SK-N-SH treated with all-trans-retinoic acid at 6 μM for 48 hours (cell line): ENCODE data around the gene RAP2A.

ENCODE experiments used
- ATAC-seq: fragments of 200-7000 bp; cut with Tn5 transposase; 3 replicates; pipeline ENCODE4 v1.9.1; 2020; ENCODE audit warnings: mild to moderate bottlenecking, moderate library complexity
- ARNTL ChIP-seq: fragments of 450-650 bp; formaldehyde crosslinking; IDR thresholded peaks from 2 replicates; pipeline ENCODE4 v1.5.0; 2020; ENCODE audit warnings: low read depth, mild to moderate bottlenecking, moderate library complexity, borderline replicate concordance
- BACH2 ChIP-seq: fragments of 250-450 bp; sonication (Bioruptor Pico); IDR thresholded peaks from 2 replicates; pipeline ENCODE4 v1.9.0; 2021; ENCODE audit warnings: mild to moderate bottlenecking, borderline replicate concordance
- CREB5 ChIP-seq: fragments of 250-450 bp; sonication (Bioruptor Pico); IDR thresholded peaks from 2 replicates; pipeline ENCODE4 v1.5.1; 2020; ENCODE audit warnings: low read depth, mild to moderate bottlenecking, moderate library complexity
- CSDC2 ChIP-seq: fragments of 250-450 bp; sonication (Bioruptor Pico); IDR thresholded peaks from 2 replicates; pipeline ENCODE4 v1.5.0; 2020; ENCODE audit warnings: mild to moderate bottlenecking, moderate library complexity
- CSRNP3 ChIP-seq: fragments of 250-450 bp; sonication (Bioruptor Pico); IDR thresholded peaks from 2 replicates; pipeline ENCODE4 v1.5.1; 2021; ENCODE audit warnings: mild to moderate bottlenecking, moderate library complexity
- ESRRG ChIP-seq: fragments of 250-450 bp; sonication (Bioruptor Pico); IDR thresholded peaks from 2 replicates; pipeline ENCODE4 v1.6.1; 2021; ENCODE audit warnings: mild to moderate bottlenecking
- GLIS3 ChIP-seq: fragments of 250-450 bp; sonication (Bioruptor Pico); IDR thresholded peaks from 2 replicates; pipeline ENCODE4 v1.5.0; 2020; ENCODE audit warnings: mild to moderate bottlenecking, moderate library complexity
- PATZ1 ChIP-seq: fragments of 250-450 bp; sonication (Bioruptor Pico); IDR thresholded peaks from 2 replicates; pipeline ENCODE4 v1.8.0; 2020; ENCODE audit warnings: mild to moderate bottlenecking, moderate library complexity, borderline replicate concordance
- PPARA ChIP-seq: fragments of 250-450 bp; sonication (Bioruptor Pico); IDR thresholded peaks from 2 replicates; pipeline ENCODE4 v1.5.0; 2020; ENCODE audit warnings: mild to moderate bottlenecking, borderline replicate concordance
- SNAI2 ChIP-seq: fragments of 250-450 bp; sonication (Bioruptor Pico); IDR thresholded peaks from 2 replicates; pipeline ENCODE4 v1.5.0; 2020; ENCODE audit warnings: mild to moderate bottlenecking, moderate library complexity
- TCF4 ChIP-seq: fragments of 250-450 bp; sonication (Bioruptor Pico); IDR thresholded peaks from 2 replicates; pipeline ENCODE4 v1.8.0; 2021; ENCODE audit warnings: mild to moderate bottlenecking, moderate library complexity, borderline replicate concordance
- TOX ChIP-seq: fragments of 250-450 bp; sonication (Bioruptor Pico); IDR thresholded peaks from 2 replicates; pipeline ENCODE4 v1.8.0; 2021; ENCODE audit warnings: mild to moderate bottlenecking, moderate library complexity, borderline replicate concordance
- TSHZ2 ChIP-seq: fragments of 250-450 bp; sonication (Bioruptor Pico); IDR thresholded peaks from 2 replicates; pipeline ENCODE4 v1.5.0; 2020; ENCODE audit warnings: mild to moderate bottlenecking, moderate library complexity
- ZC3H10 ChIP-seq: fragments of 250-450 bp; sonication (Bioruptor Pico); IDR thresholded peaks from 2 replicates; pipeline ENCODE4 v1.5.1; 2021; ENCODE audit warnings: mild to moderate bottlenecking, moderate library complexity
- ZFP3 ChIP-seq: fragments of 250-450 bp; sonication (Bioruptor Pico); IDR thresholded peaks from 2 replicates; pipeline ENCODE4 v1.5.0; 2020; ENCODE audit warnings: mild to moderate bottlenecking, moderate library complexity
- ZFP30 ChIP-seq: fragments of 450-650 bp; formaldehyde crosslinking; IDR thresholded peaks from 2 replicates; pipeline ENCODE4 v1.5.0; 2022; ENCODE audit warnings: mild to moderate bottlenecking, moderate library complexity
- ZNF70 ChIP-seq: fragments of 450-650 bp; formaldehyde crosslinking; IDR thresholded peaks from 2 replicates; pipeline ENCODE4 v1.5.0; 2020; ENCODE audit warnings: mild to moderate bottlenecking, moderate library complexity
- TF ChIP-seq, protein P1 (sequence below): fragments of 250-450 bp; sonication (Bioruptor Pico); IDR thresholded peaks from 2 replicates; pipeline ENCODE4 v1.8.0; 2021; ENCODE audit warnings: low read depth, mild to moderate bottlenecking, moderate library complexity, borderline replicate concordance

The RAP2A gene

GRCh38 chr13:97474349-97474980 lies 40.5 kb downstream of the RAP2A start:
- no peak for TF ChIP-seq PPARA (CRISPR knock-in tag)
- TF ChIP-seq, protein P1, sequence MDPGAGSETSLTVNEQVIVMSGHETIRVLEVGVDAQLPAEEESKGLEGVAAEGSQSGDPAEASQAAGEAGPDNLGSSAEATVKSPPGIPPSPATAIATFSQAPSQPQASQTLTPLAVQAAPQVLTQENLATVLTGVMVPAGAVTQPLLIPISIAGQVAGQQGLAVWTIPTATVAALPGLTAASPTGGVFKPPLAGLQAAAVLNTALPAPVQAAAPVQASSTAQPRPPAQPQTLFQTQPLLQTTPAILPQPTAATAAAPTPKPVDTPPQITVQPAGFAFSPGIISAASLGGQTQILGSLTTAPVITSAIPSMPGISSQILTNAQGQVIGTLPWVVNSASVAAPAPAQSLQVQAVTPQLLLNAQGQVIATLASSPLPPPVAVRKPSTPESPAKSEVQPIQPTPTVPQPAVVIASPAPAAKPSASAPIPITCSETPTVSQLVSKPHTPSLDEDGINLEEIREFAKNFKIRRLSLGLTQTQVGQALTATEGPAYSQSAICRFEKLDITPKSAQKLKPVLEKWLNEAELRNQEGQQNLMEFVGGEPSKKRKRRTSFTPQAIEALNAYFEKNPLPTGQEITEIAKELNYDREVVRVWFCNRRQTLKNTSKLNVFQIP (CRISPR knock-in tag) = no peak
- no peak for TF ChIP-seq CSDC2 (CRISPR knock-in tag)
- no peak for TF ChIP-seq ZFP30 (CRISPR knock-in tag)
- TF ChIP-seq ESRRG (CRISPR knock-in tag) = no peak
- no peak for TF ChIP-seq CSRNP3 (CRISPR knock-in tag)
- no peak for TF ChIP-seq ZFP3
- ATAC-seq = no peak

GRCh38 chr13:97475011-97475410 lies 41.0 kb downstream of the RAP2A start:
- no peak for TF ChIP-seq ZC3H10 (CRISPR knock-in tag)
- TF ChIP-seq ZFP3 = no peak
- TF ChIP-seq BACH2 (CRISPR knock-in tag) = no peak
- TF ChIP-seq CSDC2 (CRISPR knock-in tag) = no peak
- TF ChIP-seq CSRNP3 (CRISPR knock-in tag) = no peak
- no peak for TF ChIP-seq PATZ1 (CRISPR knock-in tag)
- no peak for TF ChIP-seq GLIS3
- no peak for TF ChIP-seq ARNTL
- TF ChIP-seq ZNF70 (CRISPR knock-in tag) = no peak
- TF ChIP-seq TSHZ2 (CRISPR knock-in tag) = no peak
- no peak for TF ChIP-seq CREB5 (CRISPR knock-in tag)
- TF ChIP-seq TCF4 (CRISPR knock-in tag) = no peak
- TF ChIP-seq, protein P1 (CRISPR knock-in tag) = no peak
- no peak for TF ChIP-seq ZFP30 (CRISPR knock-in tag)
- TF ChIP-seq ESRRG (CRISPR knock-in tag) = no peak
- no peak for TF ChIP-seq TOX (CRISPR knock-in tag)
- TF ChIP-seq SNAI2 (CRISPR knock-in tag) = no peak
- ATAC-seq = no peak
